ENCODE results near the gene GK. TPM values are rescaled to one million over a fixed set of nuclear protein-coding genes. Genes with fewer than 3 reads are reported as not detected.

The GK gene
- polyA plus RNA-seq, 1 experiment: 5.6 TPM

DNA sequence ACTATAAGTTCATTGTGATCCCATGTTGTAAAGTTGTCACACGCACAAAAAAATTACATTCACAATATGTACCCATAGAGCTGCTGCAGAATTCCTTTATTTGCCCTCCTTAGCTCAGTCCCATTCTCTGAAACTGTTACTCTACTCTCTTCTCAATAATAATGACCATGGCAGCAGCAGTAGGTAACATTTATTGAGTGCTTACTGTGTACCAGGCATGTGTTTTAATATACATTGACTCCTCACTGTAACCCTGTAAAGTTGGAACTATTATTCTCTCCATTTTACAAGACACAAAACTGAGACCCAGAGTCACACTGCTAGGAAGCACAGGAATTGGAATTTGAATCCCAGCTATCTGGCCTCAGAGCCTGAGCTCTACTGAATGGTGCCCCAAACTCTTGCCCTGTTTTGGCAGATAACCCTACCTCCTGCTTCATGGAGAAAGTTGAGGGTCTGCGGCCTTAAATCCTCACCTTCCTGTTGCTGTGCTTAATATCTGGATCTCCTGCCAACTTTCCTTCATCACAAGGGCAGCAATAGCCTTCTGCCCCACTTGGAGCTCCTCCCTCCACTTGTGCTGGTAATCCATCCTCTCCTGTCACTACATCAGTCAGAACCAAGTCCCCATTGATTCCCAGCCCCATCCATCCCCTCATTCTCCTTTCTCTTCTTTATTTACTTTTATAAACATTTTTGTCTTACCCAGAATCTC, 20.8 kb downstream of the GK start:
- Histone ChIP-seq H3K36me3 (ENCODE audit: control insufficient read depth, insufficient read depth, low read length) (no peaks in the 10 kb centered on the region), H3K27me3 (ENCODE audit: control insufficient read depth, insufficient read depth, low read length) (no peaks in the 10 kb centered on the region), H3K4me3 (ENCODE audit: low read depth, low read length) (no peak overlapping the region)
- CTCF ChIA-PET: no interaction called here
- TF ChIP-seq, protein P1, sequence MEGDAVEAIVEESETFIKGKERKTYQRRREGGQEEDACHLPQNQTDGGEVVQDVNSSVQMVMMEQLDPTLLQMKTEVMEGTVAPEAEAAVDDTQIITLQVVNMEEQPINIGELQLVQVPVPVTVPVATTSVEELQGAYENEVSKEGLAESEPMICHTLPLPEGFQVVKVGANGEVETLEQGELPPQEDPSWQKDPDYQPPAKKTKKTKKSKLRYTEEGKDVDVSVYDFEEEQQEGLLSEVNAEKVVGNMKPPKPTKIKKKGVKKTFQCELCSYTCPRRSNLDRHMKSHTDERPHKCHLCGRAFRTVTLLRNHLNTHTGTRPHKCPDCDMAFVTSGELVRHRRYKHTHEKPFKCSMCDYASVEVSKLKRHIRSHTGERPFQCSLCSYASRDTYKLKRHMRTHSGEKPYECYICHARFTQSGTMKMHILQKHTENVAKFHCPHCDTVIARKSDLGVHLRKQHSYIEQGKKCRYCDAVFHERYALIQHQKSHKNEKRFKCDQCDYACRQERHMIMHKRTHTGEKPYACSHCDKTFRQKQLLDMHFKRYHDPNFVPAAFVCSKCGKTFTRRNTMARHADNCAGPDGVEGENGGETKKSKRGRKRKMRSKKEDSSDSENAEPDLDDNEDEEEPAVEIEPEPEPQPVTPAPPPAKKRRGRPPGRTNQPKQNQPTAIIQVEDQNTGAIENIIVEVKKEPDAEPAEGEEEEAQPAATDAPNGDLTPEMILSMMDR (IDR thresholded peaks at IDR 0.05; ENCODE audit: insufficient read depth, low read depth, low read length): no peak
- POLR2A ChIA-PET: interaction anchor here (0.7 kb wide), 1 partner anchor 911 kb away, joined by 3 read pairs; no protein-coding TSS in a partner anchor
- DNase-seq (ENCODE audit: low read depth): no peak

- Histone ChIP-seq H3K27me3 (ENCODE audit: control insufficient read depth, insufficient read depth, low read length) (no peaks in the 10 kb centered on the region), H3K36me3 (ENCODE audit: control insufficient read depth, insufficient read depth, low read length) (no peaks in the 10 kb centered on the region), H3K4me3 (ENCODE audit: low read depth, low read length) (no peak overlapping the region)
- ChIA-PET POLR2A (no interaction called here), CTCF (no interaction called here)
- DNase-seq (ENCODE audit: low read depth): no peak
- TF ChIP-seq, protein P1 (IDR thresholded peaks at IDR 0.05; ENCODE audit: insufficient read depth, low read depth, low read length): no peak
These were observed 21.6 kb downstream of the GK start for GRCh38 chrX:30674799-30675198.

- CTCF ChIA-PET: interaction anchor here (1.0 kb wide), 1 partner anchor 108 kb away, joined by 3 read pairs; no protein-coding TSS in a partner anchor
- no peaks in the 10 kb centered on the region for H3K36me3 ChIP-seq (ENCODE audit: control insufficient read depth, insufficient read depth, low read length)
- TF ChIP-seq, protein P1 (IDR thresholded peaks at IDR 0.05; ENCODE audit: insufficient read depth, low read depth, low read length): no peak
- H3K27me3 ChIP-seq (ENCODE audit: control insufficient read depth, insufficient read depth, low read length): no peaks in the 10 kb centered on the region
- no peak for DNase-seq (ENCODE audit: low read depth)
- no peak overlapping the region for H3K4me3 ChIP-seq (ENCODE audit: low read depth, low read length)
- POLR2A ChIA-PET: no interaction called here
These were observed 26.1 kb downstream of the GK start for GRCh38 chrX:30679369-30679768.

DNA sequence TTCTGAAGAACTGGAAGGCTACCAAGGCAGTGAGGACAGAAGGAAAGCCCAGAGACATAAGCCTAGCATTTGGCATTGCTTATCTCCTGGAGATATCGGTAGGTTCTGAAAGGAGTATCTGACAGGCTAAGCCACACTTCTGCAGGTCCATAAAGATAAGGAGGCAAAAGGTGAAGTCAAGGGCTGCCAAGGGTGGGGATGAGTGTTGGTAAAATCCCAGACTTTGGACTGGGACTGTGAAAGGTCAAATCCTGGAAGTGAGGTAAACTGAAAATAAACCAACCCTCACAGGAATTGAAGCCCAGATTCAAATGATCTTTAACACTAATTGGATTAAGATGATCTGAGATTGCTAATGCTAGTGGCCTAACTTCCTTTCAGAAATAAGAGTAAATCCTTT, 27.4 kb downstream of the GK start:
- Histone ChIP-seq H3K27me3 (ENCODE audit: control insufficient read depth, insufficient read depth, low read length) (no peaks in the 10 kb centered on the region), H3K4me3 (ENCODE audit: low read depth, low read length) (no peak overlapping the region), H3K36me3 (ENCODE audit: control insufficient read depth, insufficient read depth, low read length) (no peaks in the 10 kb centered on the region)
- TF ChIP-seq, protein P1 (IDR thresholded peaks at IDR 0.05; ENCODE audit: insufficient read depth, low read depth, low read length): no peak
- POLR2A ChIA-PET: no interaction called here
- no peak for DNase-seq (ENCODE audit: low read depth)
- CTCF ChIA-PET: no interaction called here

DNA sequence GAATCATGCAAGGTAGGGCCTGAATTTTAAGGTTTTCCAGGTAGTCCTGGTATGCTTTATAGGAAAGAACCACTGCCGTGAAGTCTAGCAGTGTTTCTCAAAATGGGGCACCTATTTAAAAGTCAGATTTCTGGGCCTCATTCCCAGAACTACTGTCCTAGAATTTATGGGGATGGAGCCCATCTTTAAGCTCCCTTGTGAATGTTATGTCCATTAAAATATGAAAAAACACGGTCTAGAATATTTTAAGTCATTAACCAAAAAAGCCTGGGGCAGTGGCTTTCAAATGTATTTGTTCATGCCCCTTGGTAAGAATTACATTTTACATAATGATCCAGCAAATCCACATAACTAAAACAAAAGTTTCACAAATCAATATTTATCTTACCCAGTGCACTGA, 35.4 kb downstream of the GK start:
- ChIA-PET CTCF (no interaction called here), POLR2A (no interaction called here)
- Histone ChIP-seq H3K27me3 (ENCODE audit: control insufficient read depth, insufficient read depth, low read length) (no peaks in the 10 kb centered on the region), H3K36me3 (ENCODE audit: control insufficient read depth, insufficient read depth, low read length) (no peaks in the 10 kb centered on the region), H3K4me3 (ENCODE audit: low read depth, low read length) (no peak overlapping the region)
- TF ChIP-seq, protein P1 (IDR thresholded peaks at IDR 0.05; ENCODE audit: insufficient read depth, low read depth, low read length): no peak
- no peak for DNase-seq (ENCODE audit: low read depth)

Data from BJ (cell line).